Activated T-cell treated with anti-CD3 and anti-CD28 coated beads, Interleukin-2, amount 50 U/mL, for 1 hour (primary cell): ENCODE results near the gene ASB3.
"Not testable (repeated sequence)": the region's sequence is repeated elsewhere in the genome, so short reads cannot be mapped to it uniquely, and the experiment has no call there.

ENCODE experiments used
- DNase-seq: peaks from one replicate; pipeline ENCODE4 v3.0.0-alpha.2; 2020

ASB3 gene

GRCh38 chr2:53727921-53728320, 58.8 kb downstream of the ASB3 start:
- DNase-seq: no peak

DNA sequence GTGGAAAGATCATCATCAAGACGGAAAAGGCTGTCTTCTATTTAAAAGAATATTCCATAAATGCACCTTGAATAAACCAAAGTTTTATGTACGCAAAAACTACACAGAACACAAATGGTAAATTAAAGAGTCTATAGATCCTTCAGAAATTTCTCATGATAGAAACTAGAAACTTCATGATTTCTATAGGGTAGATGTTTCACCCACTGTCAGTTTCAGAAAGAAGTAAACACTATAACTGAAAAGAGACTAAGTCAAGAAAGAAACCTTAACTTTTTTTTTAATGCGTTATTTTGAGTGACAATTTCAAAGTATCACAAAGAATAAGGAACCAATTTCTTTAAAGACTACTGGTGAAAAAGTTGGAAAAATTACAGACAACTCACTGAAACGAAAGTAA, 61.1 kb downstream of the ASB3 start:
- no peak for DNase-seq

DNA sequence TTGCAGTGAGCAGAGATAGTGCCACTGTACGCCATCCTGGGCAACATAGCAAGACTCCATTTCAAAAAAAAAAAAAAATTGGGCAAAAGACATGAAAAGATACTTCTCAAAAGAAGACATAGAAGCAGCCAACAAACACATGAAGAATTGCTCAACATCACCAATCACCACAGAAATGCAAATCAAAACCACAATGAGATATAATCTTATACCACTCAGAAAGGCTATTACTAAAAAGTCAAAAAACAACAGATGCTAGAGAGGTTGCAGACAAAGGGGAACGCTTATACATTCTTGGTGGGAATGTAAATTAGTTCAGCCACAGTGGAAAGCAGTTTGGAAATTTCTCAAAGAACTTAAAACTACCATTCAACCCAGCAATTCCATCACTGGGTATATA, 62.2 kb downstream of the ASB3 start:
- DNase-seq: no peak

GRCh38 chr2:53720944-53721343, 65.8 kb downstream of the ASB3 start:
- not testable (repeated sequence) for DNase-seq

GRCh38 chr2:53715568-53715967, 71.2 kb downstream of the ASB3 start:
- DNase-seq: no peak

GRCh38 chr2:53711271-53711780, 75.4 kb downstream of the ASB3 start:
- DNase-seq: no peak

DNA sequence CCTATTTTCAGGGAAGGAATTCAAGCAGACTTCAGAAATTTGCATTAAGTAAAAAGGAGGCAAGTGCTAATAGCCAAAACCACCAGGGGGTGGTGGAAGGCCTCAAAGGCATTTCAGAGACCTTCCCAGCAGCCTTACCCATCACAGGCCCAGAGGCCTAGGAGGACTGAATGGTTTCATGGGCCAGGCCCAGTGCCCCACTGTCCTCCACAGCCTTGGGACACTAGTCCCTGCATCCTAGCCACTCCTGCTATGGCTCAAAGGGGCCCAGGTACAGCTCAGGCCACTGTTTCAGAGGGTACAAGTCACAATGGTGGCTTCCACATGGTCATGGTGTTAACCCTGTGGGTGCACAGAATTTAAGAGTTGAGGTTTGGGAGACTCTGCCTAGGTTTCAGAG, 77.8 kb downstream of the ASB3 start:
- no peak for DNase-seq

DNA sequence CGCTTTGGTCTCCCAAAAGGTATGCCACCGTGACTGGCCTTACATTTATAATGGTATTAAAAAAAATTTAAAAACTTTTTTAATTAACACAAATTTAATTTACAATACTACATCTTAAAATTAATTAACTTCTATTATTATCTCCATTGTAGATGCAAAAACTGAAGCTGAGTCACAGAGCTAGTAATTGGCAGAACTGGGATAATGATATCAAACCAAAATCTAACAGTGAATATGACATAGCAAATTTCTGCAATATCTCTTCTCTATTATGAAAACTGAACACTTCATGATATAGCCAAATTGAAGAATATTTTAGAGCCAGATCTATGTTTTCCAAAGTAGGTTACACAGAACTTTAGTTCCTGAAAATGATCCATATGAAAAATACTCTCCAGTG, 85.5 kb downstream of the ASB3 start:
- DNase-seq: no peak

- DNase-seq: no peak
Observed at GRCh38 chr2:53697686-53698085, 89.1 kb downstream of the ASB3 start.

DNA sequence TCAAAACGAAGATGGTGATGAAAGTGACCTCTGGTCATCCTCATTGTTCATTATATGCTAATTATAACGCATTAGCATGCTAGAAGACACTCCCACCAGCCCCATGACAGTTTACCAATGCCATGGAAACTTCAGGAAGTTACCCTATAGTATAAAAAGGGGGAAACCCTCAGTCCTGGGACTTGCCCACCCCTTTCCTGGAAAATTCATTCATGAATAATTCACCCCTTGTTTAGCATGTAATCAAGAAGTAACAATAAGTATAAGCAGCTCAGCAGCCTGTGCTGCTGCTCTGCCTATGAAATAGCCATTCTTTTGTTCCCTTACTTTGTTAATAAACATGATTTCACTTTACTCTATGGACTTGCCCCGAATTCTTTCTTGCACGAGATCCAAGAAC, 89.7 kb downstream of the ASB3 start:
- DNase-seq: no peak

DNA sequence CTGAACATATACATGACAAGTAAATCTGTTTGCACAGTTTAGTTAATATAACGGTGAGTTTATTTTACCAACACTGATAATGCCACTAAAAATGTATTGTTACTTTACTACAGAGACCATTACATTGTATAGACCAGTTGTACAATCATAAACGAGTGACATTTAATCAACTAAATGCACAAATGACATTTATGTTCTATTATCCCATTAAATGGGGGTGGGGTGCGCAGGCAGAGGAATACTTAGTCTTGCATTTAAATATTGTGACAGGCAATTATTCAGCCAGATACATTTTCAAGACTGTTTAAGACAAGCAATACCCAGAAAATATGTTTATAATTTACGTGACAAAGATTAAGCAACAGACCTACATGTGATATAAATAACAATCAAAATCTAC, 91.2 kb downstream of the ASB3 start:
- no peak for DNase-seq

GRCh38 chr2:53694096-53694771, 92.5 kb downstream of the ASB3 start:
- DNase-seq: no peak

GRCh38 chr2:53690876-53691275, 95.9 kb downstream of the ASB3 start:
- DNase-seq: no peak

- DNase-seq: no peak
Observed at GRCh38 chr2:53672881-53673522, 113.8 kb downstream of the ASB3 start.

DNA sequence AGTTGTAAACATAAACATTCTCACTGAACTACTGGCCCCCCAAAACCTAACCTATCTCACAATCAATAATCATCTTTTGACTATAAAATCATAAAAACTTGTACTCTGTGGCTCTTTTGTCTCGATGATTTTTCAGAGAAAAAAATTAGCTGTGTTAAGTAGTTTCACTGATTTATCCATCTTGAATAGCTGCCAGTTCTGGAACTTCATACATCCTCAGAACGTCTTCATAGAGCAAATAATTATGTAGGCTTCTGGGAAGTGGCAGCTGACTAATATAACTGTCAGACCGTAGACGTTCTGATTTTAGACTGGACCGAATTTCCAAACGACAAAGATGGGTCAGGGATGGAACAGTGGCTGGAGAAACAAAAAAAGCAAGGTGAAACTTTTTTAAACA, 116.4 kb downstream of the ASB3 start:
- DNase-seq: no peak

DNA sequence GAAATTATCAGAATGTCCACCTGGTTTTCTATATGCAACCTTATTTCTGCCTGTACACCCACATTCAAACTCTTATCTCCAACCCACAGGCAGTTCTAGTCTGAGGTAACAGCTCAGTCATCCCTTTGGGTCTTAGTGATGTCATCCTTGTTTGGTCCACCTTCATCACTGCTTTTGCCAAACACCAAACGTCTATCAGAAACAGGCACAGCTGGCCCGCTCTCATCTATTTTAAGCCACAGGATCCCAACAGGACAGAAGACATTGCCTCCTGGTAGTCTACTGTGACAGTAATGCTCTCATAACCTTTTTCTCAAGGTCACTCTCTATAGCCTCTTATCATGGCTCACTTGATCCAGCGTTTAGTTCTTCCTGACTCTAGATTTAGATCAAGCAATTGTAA, 118.1 kb downstream of the ASB3 start:
- DNase-seq: no peak

DNA sequence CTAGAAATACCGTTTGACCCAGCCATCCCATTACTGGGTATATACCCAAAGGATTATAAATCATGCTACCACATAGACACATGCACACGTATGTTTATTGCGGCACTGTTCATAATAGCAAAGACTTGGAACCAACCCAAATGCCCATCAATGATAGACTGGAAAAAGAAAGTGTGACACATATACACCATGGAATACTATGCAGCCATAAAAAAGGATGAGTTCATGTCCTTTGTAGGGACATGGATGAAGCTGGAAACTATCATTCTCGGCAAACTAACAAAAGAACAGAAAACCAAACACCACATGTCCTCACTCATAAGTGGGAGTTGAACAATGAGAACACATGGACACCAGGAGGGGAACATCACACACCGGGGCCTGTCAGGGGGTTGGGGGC, 119.6 kb downstream of the ASB3 start:
- DNase-seq: not testable (repeated sequence)

- DNase-seq: no peak
Observed at GRCh38 chr2:53660886-53661285, 125.9 kb downstream of the ASB3 start.

- not testable (repeated sequence) for DNase-seq
Observed at GRCh38 chr2:53658474-53658873, 128.3 kb downstream of the ASB3 start.

DNA sequence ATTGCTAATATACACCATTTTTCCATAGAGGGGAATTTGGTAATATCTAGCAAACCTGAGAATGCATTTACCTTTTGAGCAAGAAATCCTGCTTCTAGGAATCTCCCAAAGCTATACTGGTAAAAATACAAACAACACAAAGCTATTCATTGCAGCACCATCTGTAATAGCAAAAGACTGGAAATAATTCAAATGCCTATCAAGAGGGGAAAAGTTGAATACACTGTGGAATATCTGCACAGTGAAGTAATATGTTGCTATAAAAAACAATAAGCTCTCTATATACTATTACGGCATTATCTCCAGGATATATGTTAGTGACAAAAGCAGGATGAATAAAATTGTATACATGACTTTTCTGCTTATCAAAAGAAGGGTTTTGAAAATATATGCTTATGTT, 131.5 kb downstream of the ASB3 start:
- no peak for DNase-seq

DNA sequence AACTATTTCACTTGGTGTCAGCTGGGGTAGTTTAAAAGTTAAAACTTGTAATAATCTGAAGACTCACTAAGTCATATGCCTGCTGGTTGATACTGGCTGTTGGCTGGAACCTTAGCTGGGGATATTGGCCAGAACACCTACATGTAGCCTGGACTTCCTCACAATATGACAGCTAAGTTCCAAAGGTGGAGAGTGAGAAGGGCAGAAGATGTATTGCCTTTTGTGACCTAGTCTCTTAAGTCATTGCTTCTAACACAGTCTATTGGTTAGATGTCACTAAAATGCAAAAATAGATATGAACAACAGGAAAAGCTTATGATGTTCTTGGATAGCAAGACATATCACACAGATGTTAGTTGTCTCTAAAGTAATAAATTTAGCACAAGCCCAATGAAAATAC, 132.4 kb downstream of the ASB3 start:
- no peak for DNase-seq

GRCh38 chr2:53652131-53652530, 134.6 kb downstream of the ASB3 start:
- DNase-seq: no peak

- no peak for DNase-seq
Observed at GRCh38 chr2:53646788-53647187, 140.0 kb downstream of the ASB3 start.

GRCh38 chr2:53641290-53641689, 145.5 kb downstream of the ASB3 start:
- DNase-seq: no peak

DNA sequence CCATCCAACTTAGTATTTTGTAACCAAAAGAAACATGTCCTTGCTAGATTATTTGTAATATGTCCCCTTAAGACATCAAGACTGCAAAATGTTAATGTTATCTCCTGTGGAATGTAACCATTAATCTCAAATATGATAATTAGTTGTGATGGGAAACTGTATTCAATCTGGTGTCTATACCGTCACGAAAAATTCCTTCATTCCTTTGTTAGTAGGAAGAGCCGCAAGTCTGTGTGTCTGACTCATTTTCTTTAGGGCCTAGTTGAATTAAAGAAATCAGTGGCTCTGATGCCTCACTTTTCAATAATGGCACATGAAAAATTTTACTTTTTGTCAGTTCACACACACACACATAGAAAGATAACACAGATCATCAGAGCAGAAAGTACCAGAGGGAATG, 146.3 kb downstream of the ASB3 start:
- no peak for DNase-seq
